ENCODE data around the gene ILKAP. TPM values are rescaled to one million over a fixed set of nuclear protein-coding genes. Genes with fewer than 3 reads are reported as not detected.

ILKAP gene
- total RNA-seq, 1 donor from 2014 or later, result 25.0 TPM

DNA sequence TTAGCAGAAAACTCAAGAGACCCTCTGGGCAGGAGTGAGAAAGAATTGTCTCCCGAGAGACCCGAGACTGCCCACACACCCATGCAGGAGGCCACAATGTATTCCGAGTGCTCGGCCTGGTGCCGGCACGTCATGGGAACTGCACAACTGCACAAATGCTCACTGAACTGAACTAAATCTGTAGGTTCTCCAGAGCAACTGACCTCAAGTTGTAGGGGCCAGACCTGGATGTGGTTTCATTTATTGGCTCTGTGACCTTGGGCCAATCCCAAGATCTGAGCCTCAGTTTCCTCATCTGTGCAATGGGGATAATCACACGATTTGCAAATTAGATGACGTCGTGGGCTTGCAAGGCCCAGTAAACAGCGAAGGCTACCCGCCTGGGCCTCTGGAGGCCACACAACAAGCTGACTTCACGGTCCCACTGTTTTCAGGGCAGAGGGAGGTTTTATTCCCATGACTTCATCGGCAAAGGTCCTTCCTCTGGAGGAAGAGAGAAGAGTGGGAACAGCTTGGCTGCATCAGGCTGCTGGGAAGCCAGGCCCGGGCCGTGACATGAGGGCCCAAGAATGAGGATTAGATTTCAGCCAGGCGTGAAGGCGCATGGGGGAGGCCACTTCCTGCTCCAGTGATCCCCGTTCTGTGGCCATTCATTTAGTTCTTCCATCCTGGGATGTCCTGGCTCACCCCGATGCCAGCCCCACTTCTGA lies 48.3 kb downstream of the ILKAP start:
- TF ChIP-seq, protein P1, sequence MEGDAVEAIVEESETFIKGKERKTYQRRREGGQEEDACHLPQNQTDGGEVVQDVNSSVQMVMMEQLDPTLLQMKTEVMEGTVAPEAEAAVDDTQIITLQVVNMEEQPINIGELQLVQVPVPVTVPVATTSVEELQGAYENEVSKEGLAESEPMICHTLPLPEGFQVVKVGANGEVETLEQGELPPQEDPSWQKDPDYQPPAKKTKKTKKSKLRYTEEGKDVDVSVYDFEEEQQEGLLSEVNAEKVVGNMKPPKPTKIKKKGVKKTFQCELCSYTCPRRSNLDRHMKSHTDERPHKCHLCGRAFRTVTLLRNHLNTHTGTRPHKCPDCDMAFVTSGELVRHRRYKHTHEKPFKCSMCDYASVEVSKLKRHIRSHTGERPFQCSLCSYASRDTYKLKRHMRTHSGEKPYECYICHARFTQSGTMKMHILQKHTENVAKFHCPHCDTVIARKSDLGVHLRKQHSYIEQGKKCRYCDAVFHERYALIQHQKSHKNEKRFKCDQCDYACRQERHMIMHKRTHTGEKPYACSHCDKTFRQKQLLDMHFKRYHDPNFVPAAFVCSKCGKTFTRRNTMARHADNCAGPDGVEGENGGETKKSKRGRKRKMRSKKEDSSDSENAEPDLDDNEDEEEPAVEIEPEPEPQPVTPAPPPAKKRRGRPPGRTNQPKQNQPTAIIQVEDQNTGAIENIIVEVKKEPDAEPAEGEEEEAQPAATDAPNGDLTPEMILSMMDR (IDR thresholded peaks at IDR 0.05; ENCODE audit: insufficient read depth, low read length, severe bottlenecking), result no peak
- Histone ChIP-seq H3K36me3 (ENCODE audit: control insufficient read depth, insufficient read depth, low read length) (no peaks in the 10 kb centered on the region), H3K27me3 (ENCODE audit: control insufficient read depth, insufficient read depth, low read length) (no peaks in the 10 kb centered on the region), H3K4me3 (ENCODE audit: low read depth, low read length) (no peak overlapping the region)
- DNase-seq (ENCODE audit: low read depth) (no peak), FAIRE-seq (peak; percentile 43)

DNA sequence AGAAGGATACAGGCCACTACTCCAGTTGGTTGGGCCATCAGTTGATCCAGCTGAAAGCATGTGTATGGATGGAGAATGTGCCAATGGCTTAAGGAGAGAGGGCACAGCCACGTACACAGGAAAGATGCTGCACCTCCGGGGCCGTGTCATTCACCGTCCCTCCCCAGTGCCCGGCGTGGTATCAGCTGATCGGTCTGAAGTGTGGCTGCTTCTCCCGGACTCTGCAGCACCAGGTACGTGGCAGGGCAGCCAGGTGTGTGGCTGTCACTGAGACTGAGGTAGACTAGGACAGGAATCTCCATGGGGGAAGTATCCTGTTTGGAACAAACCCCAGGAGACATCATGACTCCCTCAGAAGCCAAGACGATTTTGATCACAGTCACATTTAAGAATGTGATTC lies 48.9 kb downstream of the ILKAP start:
- DNase-seq (ENCODE audit: low read depth) (no peak), FAIRE-seq (no peak)
- H3K4me3 ChIP-seq (ENCODE audit: low read depth, low read length), result no peak overlapping the region
- H3K36me3 ChIP-seq (ENCODE audit: control insufficient read depth, insufficient read depth, low read length), result no peaks in the 10 kb centered on the region
- no peaks in the 10 kb centered on the region for H3K27me3 ChIP-seq (ENCODE audit: control insufficient read depth, insufficient read depth, low read length)
- TF ChIP-seq, protein P1 (IDR thresholded peaks at IDR 0.05; ENCODE audit: insufficient read depth, low read length, severe bottlenecking), result no peak

DNA sequence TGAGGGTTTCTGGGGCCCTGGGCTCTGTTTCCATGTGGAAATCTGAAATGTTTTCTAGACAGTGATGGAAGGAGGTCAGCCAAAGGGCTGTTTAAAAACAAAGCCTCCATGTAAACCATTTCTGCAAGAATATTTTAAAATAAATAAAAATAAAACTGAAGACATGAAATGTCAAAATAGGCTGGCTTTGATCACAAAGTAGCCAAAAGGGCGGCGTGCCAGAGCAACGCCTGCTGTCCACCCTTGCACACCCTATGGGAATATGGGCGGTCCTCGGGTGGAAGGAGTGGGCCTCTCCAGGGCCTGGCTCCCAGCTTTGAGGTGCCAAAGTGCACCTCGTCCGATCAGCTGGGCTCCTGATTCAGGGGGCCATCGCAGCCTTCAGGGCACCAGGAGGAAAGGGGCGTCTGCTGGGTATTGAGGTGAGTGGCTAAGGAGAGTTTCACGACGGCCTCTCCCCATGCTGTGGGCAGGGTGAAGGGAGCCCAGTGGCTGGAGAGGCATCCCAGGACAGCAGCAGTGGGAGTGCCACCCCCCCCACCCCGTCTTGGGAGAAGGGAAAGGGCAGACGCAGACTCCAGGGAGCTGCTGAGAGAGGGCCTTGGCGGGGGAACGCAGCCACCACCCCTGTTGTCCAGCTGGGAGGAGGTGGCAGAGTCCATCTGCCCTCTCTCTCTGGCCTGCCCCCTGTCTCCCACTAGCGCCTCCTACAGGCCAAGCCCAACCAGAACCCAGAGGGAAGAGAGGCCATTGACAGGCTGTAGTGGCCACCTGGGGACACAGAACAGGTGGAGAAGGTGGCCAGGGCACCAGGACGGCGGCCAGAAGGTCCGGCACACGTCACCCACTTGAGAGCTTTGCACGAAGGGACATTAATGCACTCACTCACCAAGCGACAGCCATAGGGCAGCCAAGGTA lies 50.5 kb downstream of the ILKAP start:
- Histone ChIP-seq H3K36me3 (ENCODE audit: control insufficient read depth, insufficient read depth, low read length) (no peaks in the 10 kb centered on the region), H3K4me3 (ENCODE audit: low read depth, low read length) (no peak overlapping the region), H3K27me3 (ENCODE audit: control insufficient read depth, insufficient read depth, low read length) (no peaks in the 10 kb centered on the region)
- TF ChIP-seq, protein P1 (IDR thresholded peaks at IDR 0.05; ENCODE audit: insufficient read depth, low read length, severe bottlenecking), result peak; percentile 18
- no peak for FAIRE-seq
- DNase-seq (ENCODE audit: low read depth), result no peak

DNA sequence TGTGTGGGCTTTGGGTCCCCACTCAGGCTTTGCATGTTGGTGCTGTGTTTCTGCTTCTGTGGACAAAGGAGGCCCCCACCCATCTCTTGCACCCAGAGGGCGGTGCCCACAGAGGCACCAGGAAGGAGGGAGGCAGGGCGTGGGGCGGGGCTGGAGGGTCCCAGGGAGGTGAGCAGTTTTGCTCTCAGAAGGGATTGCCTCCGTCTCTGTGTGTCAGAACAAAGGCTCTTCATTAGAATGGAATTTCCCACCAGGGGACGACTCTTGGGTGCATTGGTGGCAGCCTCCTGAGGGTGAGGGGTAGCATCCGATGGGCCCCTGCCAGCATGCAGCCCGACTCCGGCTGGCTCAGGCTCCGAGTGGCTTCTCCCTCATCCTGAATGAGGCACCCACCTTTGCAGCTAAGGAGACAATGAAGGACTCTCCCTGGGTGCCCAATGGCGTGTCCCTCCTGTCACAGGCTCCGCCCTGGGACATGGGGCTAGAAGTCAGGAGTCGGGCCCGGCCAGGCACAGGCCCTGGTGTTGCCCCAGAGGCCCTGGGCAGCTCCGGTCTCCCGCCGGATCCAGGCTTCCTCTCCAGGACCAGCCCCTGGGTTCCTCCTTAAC lies 51.8 kb downstream of the ILKAP start:
- Histone ChIP-seq H3K4me3 (ENCODE audit: low read depth, low read length) (no peak overlapping the region), H3K36me3 (ENCODE audit: control insufficient read depth, insufficient read depth, low read length) (no peaks in the 10 kb centered on the region), H3K27me3 (ENCODE audit: control insufficient read depth, insufficient read depth, low read length) (no peaks in the 10 kb centered on the region)
- FAIRE-seq, result no peak
- TF ChIP-seq, protein P1 (IDR thresholded peaks at IDR 0.05; ENCODE audit: insufficient read depth, low read length, severe bottlenecking), result no peak
- DNase-seq (ENCODE audit: low read depth), result no peak

DNA sequence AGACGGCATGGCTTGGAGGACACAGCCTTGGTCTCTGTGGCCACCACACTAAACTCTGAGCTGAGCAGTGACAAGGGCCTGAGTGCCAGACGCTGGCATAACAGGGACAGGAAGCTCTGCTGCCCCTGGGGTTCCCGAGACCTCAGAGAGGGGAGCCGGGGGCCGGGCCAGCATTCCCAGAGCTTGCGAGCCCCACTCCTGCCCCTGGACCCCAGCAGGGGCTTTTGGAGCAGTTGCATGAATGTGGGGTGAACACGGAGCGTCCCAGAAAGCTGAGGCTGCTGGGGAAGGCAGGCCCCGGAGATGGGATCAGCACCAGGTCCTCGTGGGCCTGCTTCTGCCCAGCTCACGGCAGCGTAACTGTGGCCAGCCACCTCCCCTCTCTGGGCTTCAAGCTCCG lies 52.3 kb downstream of the ILKAP start:
- FAIRE-seq, result no peak
- H3K4me3 ChIP-seq (ENCODE audit: low read depth, low read length), result no peak overlapping the region
- TF ChIP-seq, protein P1 (IDR thresholded peaks at IDR 0.05; ENCODE audit: insufficient read depth, low read length, severe bottlenecking), result no peak

More for the DNA sequence above, 52.3 kb downstream of the ILKAP start:
- H3K27me3 ChIP-seq (ENCODE audit: control insufficient read depth, insufficient read depth, low read length), result no peaks in the 10 kb centered on the region
- no peaks in the 10 kb centered on the region for H3K36me3 ChIP-seq (ENCODE audit: control insufficient read depth, insufficient read depth, low read length)
- DNase-seq (ENCODE audit: low read depth), result no peak
